SH-SY5Y (cell line): ENCODE data around the gene DPM1.

Source experiments
- GATA2 ChIP-seq: IDR thresholded peaks from 2 replicates; pipeline ENCODE4 v1.6.1; 2011; ENCODE audit warnings: mild to moderate bottlenecking, low read depth, low read length
- GATA3 ChIP-seq: IDR thresholded peaks from 2 replicates; pipeline ENCODE4 v1.6.1; 2011; ENCODE audit warnings: low read depth, mild to moderate bottlenecking, low read length, moderate library complexity

Gene DPM1

GRCh38 chr20:50909413-50909812 is 48.9 kb downstream of the DPM1 start:
- TF ChIP-seq GATA2 = no peak
- TF ChIP-seq GATA3 = no peak

- no peak for TF ChIP-seq GATA3
- no peak for TF ChIP-seq GATA2
These were observed 54.2 kb downstream of the DPM1 start for GRCh38 chr20:50904067-50904570.

GRCh38 chr20:50903353-50904051 is 54.8 kb downstream of the DPM1 start:
- TF ChIP-seq GATA3 (no peak), GATA2 (no peak)

- no peak for TF ChIP-seq GATA2
- TF ChIP-seq GATA3 = no peak
These were observed 57.0 kb downstream of the DPM1 start for GRCh38 chr20:50901301-50901700.

- TF ChIP-seq GATA2 (no peak), GATA3 (no peak)
These were observed 58.1 kb downstream of the DPM1 start for GRCh38 chr20:50900261-50900660.

- TF ChIP-seq GATA2 (no peak), GATA3 (no peak)
These were observed 59.9 kb downstream of the DPM1 start for GRCh38 chr20:50898475-50898874.

- TF ChIP-seq GATA3 = no peak
- no peak for TF ChIP-seq GATA2
These were observed 63.1 kb downstream of the DPM1 start for GRCh38 chr20:50895111-50895830.

GRCh38 chr20:50893620-50894019 is 64.7 kb downstream of the DPM1 start:
- no peak for TF ChIP-seq GATA2
- no peak for TF ChIP-seq GATA3

GRCh38 chr20:50892394-50892793 is 65.9 kb downstream of the DPM1 start:
- TF ChIP-seq GATA2 (no peak), GATA3 (no peak)

- TF ChIP-seq GATA2 (no peak), GATA3 (no peak)
These were observed 67.2 kb downstream of the DPM1 start for GRCh38 chr20:50891138-50891537.

GRCh38 chr20:50887576-50887975 is 70.8 kb downstream of the DPM1 start:
- no peak for TF ChIP-seq GATA2
- TF ChIP-seq GATA3 = no peak

GRCh38 chr20:50886184-50886790 is 72.0 kb downstream of the DPM1 start:
- TF ChIP-seq GATA2 = no peak
- no peak for TF ChIP-seq GATA3

- no peak for TF ChIP-seq GATA3
- no peak for TF ChIP-seq GATA2
These were observed 72.6 kb downstream of the DPM1 start for GRCh38 chr20:50885781-50886180.

GRCh38 chr20:50885068-50885467 is 73.3 kb downstream of the DPM1 start:
- TF ChIP-seq GATA3 (no peak), GATA2 (no peak)
